Adrenal gland (tissue), 12 donors: ENCODE data around the gene MRPL17. TPM values are rescaled to one million over a fixed set of nuclear protein-coding genes. Genes with fewer than 3 reads are reported as not detected.

Source experiments
- DNase-seq, 7 donors: peaks; one replicate each; pipeline ENCODE4 v3.0.0-alpha.2; 2019 to 2020
- H3K27ac ChIP-seq, 5 donors: fragments of 200-600 bp; sonication (generic) in 4 of 5; 1 replicate in 3 of 5; 2 replicates in 2 of 5; pipeline versions ENCODE4 v1.5.1 to v1.8.0; 2016 to 2020; ENCODE audit warnings: mild to moderate bottlenecking in 1 of 5
- H3K27me3 ChIP-seq: fragments of 200-600 bp; 2 replicates; pipeline ENCODE4 v1.8.0; 2021
- H3K36me3 ChIP-seq, 2 donors: fragments of 200-600 bp; replicated peaks in 1 of 2; 1 replicate in 1 of 2; 2 replicates in 1 of 2; pipeline versions ENCODE4 v1.5.1 to v1.8.0; 2018 to 2022
- H3K4me1 ChIP-seq, 2 donors: fragments of 200-600 bp; replicated peaks in 1 of 2; 1 replicate in 1 of 2; 2 replicates in 1 of 2; pipeline versions ENCODE4 v1.5.1 to v1.8.0; 2018 to 2021
- H3K4me3 ChIP-seq, 4 donors: fragments of 200-600 bp; sonication (generic) in 3 of 4; one replicate each; pipeline ENCODE4 v1.5.1; 2016 to 2018
- H3K9me3 ChIP-seq, 3 donors: fragments of 200-600 bp; sonication (generic) in 1 of 3; replicated peaks in 1 of 3; 1 replicate in 2 of 3; 2 replicates in 1 of 3; pipeline versions ENCODE4 v1.5.1 to v1.8.0; 2016 to 2021
- CTCF ChIP-seq, 6 experiments: fragments of 450-650 bp in 4 of 6; fragments of 200-600 bp in 2 of 6; sonication (generic) in 1 of 6; IDR thresholded peaks; 1 replicate in 5 of 6; 2 replicates in 1 of 6; pipeline versions ENCODE4 v1.5.1 to v1.8.0; 2016 to 2021; ENCODE audit warnings: antibody characterized with exemption in 6 of 6, mild to moderate bottlenecking in 2 of 6, moderate library complexity in 1 of 6
- POLR2A ChIP-seq, 2 donors: fragments of 450-650 bp; IDR thresholded peaks; one replicate each; pipeline ENCODE4 v1.6.1; 2017; ENCODE audit warnings: antibody characterized with exemption in 2 of 2, mild to moderate bottlenecking in 2 of 2, moderate library complexity in 1 of 2
- WGBS, 4 donors: extraction: QIAGEN DNeasy Blood & Tissue Kit in 2 of 4; methylation state at CpG; one replicate each; pipeline versions ENCODE4 v1.1.5 to v1.1.7; 2013 to 2017; 5-methylcytosine and 5-hydroxymethylcytosine counted together
- intact Hi-C, 2 donors: fragments of 100-400 bp; cut with DNase I; formaldehyde crosslinking; loops; one replicate each; pipeline versions ENCODE4 v1.14.1 to v1.15.0; 2022 to 2023
- polyA plus RNA-seq, 3 donors: library from polyadenylated mRNA; stranded (reverse); fragments of 200-250 nt in 2 of 3; fragments of 350-450 nt in 1 of 3; fragmentation: Illumina TruSeq in 1 of 3; extraction: RNeasy Lipid Tissue Mini Kit (QIAGEN cat#74804) in 1 of 3; gene quantifications; one replicate each; pipeline ENCODE4 v1.2.3, GENCODE V29; 2013 to 2014
- total RNA-seq, 9 donors: library from RNA; depleted of rRNA in 4 of 9; stranded (reverse); fragments of >200 nt in 4 of 9; fragments of 120-200 nt in 1 of 9; fragmentation: NEBNext Ultra II Directional in 1 of 9; extraction: Animal tissue kit (Norgen Biotek cat#: 25700) in 1 of 9; gene quantifications; one replicate each; pipeline versions ENCODE4 v1.1.0 to v1.2.4, GENCODE V29; 2013 to 2023
- donor health status: healthy with polysubstance abuse.
- donor health status: Bipolar disorder and iron deficiency.
- donor health status: DM: yes; HTN: yes; CAD: no.
- donor health status: DM: no; HTN: no; CAD: no.
- donor health status: DM: no; HTN: no; CAD: no.
- donor health status: DM: yes; HTN: yes; CAD: no.

MRPL17 gene
- total and polyA plus RNA-seq, 12 donors, result 51.2 to 532 (median 80.6) TPM

- TF ChIP-seq POLR2A (IDR thresholded peaks at IDR 0.05) (no peak), CTCF (IDR thresholded peaks at IDR 0.05) (no peak)
- no peak for DNase-seq
- H3K27ac ChIP-seq, result no peak overlapping the region
- WGBS, 4 donors, result 93 to 95% (median 94%) methylated on average over 8 to 26 of the region's 26 CpGs
- intact Hi-C loops, result no loop called here
- no peak overlapping the region for H3K4me3 ChIP-seq
- no peaks in the 10 kb centered on the region for H3K36me3 ChIP-seq
- no peaks in the 10 kb centered on the region for H3K9me3 ChIP-seq
- H3K4me1 ChIP-seq, result peaks cover 3 to 27% of the 10 kb centered on the region in 2 donors
- H3K27me3 ChIP-seq, result no peaks in the 10 kb centered on the region
These were observed 42.0 kb downstream of the MRPL17 start for GRCh38 chr11:6640985-6641701.

GRCh38 chr11:6640036-6640984 lies 42.8 kb downstream of the MRPL17 start:
- 93 to 97% (median 95%) methylated on average over 18 to 36 of the region's 36 CpGs for WGBS, 4 donors
- TF ChIP-seq POLR2A (IDR thresholded peaks at IDR 0.05), result no peak
- no peak for TF ChIP-seq CTCF (IDR thresholded peaks at IDR 0.05)
- no peaks in the 10 kb centered on the region for H3K27me3 ChIP-seq
- intact Hi-C loops, result no loop called here
- H3K27ac ChIP-seq, result no peak overlapping the region
- H3K4me3 ChIP-seq, result no peak overlapping the region
- H3K9me3 ChIP-seq, result no peaks in the 10 kb centered on the region
- peaks cover 7 to 24% of the 10 kb centered on the region in 2 donors for H3K4me1 ChIP-seq
- no peak for DNase-seq
- H3K36me3 ChIP-seq, result no peaks in the 10 kb centered on the region

GRCh38 chr11:6638429-6638828 lies 44.7 kb downstream of the MRPL17 start:
- WGBS, 4 donors, result 72 to 77% (median 76%) methylated on average over 4 of the region's 4 CpGs
- peak in 1 of 7 donors; percentile 47 for DNase-seq
- Histone ChIP-seq H3K4me1 (peaks cover 7 to 32% of the 10 kb centered on the region in 2 donors), H3K27me3 (no peaks in the 10 kb centered on the region), H3K27ac (no peak overlapping the region), H3K4me3 (no peak overlapping the region), H3K36me3 (no peaks in the 10 kb centered on the region), H3K9me3 (no peaks in the 10 kb centered on the region)
- intact Hi-C loops, result no loop called here
- TF ChIP-seq POLR2A (IDR thresholded peaks at IDR 0.05), result no peak
- no peak for TF ChIP-seq CTCF (IDR thresholded peaks at IDR 0.05)

GRCh38 chr11:6637871-6638270 lies 45.3 kb downstream of the MRPL17 start:
- Histone ChIP-seq H3K27ac (no peak overlapping the region), H3K36me3 (no peaks in the 10 kb centered on the region), H3K9me3 (no peaks in the 10 kb centered on the region), H3K4me3 (no peak overlapping the region), H3K27me3 (no peaks in the 10 kb centered on the region), H3K4me1 (peaks cover 7 to 32% of the 10 kb centered on the region in 2 donors)
- 49 to 58% (median 56%) methylated on average over 2 to 3 of the region's 3 CpGs for WGBS, 4 donors
- no peak for TF ChIP-seq POLR2A (IDR thresholded peaks at IDR 0.05)
- TF ChIP-seq CTCF (IDR thresholded peaks at IDR 0.05), result no peak
- intact Hi-C loops, result no loop called here
- DNase-seq, result peak in 4 of 7 donors; percentile 22 to 58 (median 34)
